HG02798 (cell line): ENCODE data around the gene UTP4.
A peak's percentile ranks its signal among the peaks of the same experiment; 100 is the strongest.

Source experiments
- ATAC-seq: cut with Tn5 transposase; IDR thresholded peaks from one replicate; pipeline ENCODE4 v1.9.1; 2021; ENCODE audit warnings: mild to moderate bottlenecking; ENCODE audit not compliant: unreplicated experiment, poor library complexity

The UTP4 gene

GRCh38 chr16:69132424-69133252 is at the start of gene UTP4, which contains the start of gene CHTF8:
Gene UTP4, plus strand, starts transcription at chr16:69132649. Its CDS starts 811 bp downstream, at chr16:69133460.
Gene CHTF8, minus strand, starts transcription at chr16:69132588. Its CDS starts 11,130 bp downstream, at chr16:69121458.
- peak; percentile 93 for ATAC-seq

DNA sequence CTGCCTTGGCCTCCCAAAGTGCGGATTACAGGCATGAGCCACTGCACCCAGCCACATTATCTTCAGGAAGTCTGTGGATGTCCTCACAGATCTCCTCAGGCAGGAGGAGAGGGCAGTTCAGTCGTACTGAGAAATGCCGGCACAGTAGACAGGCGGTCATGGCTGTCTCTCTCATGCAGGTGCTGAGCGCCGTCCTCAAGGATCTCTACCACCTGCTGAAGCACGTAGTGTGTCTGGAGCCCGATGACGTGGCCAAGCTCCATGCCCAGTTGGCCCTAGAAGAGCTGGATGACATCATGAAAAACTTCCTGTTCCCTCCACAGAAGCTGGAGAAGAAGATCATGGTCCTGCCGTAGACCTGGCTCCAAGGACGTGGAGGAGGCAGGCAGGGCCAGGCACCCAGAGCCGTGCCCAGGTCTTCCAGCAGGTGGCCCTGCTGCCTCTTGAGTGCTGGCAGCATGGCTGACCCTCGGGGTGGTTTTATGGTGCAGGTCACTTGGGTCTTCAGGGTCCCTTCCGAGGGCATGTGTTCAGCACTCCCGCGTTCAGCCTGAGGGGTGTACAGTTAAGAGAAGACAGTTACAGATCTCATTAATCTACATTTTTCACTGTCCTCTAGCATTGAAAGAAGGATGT is 49.0 kb upstream of the UTP4 start:
- no peak for ATAC-seq

GRCh38 chr16:69084289-69084688 is 48.2 kb upstream of the UTP4 start:
- no peak for ATAC-seq

GRCh38 chr16:69085032-69085695 is 47.3 kb upstream of the UTP4 start:
- no peak for ATAC-seq

- no peak for ATAC-seq
These were observed 45.3 kb upstream of the UTP4 start for GRCh38 chr16:69087161-69087581.

DNA sequence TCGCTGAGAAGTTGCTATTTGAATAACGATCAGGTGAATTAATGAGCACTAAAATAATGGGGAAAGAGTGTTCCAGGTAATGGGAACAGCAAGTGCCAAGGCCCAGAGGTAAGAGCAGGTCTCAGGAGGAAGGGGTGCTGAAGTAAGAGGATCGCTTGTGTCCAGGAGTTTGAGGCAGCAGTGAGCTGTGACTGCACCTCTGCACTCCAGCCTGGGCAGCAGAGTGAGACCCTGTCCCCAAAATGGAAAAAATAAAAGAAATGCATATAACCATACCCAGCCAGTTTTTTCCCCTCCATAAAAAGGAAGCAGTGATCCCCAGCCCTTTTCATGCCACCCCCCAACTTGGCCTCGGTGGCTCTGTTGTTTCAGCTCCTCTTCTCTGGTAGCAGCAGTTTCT is 43.8 kb upstream of the UTP4 start:
- no peak for ATAC-seq

DNA sequence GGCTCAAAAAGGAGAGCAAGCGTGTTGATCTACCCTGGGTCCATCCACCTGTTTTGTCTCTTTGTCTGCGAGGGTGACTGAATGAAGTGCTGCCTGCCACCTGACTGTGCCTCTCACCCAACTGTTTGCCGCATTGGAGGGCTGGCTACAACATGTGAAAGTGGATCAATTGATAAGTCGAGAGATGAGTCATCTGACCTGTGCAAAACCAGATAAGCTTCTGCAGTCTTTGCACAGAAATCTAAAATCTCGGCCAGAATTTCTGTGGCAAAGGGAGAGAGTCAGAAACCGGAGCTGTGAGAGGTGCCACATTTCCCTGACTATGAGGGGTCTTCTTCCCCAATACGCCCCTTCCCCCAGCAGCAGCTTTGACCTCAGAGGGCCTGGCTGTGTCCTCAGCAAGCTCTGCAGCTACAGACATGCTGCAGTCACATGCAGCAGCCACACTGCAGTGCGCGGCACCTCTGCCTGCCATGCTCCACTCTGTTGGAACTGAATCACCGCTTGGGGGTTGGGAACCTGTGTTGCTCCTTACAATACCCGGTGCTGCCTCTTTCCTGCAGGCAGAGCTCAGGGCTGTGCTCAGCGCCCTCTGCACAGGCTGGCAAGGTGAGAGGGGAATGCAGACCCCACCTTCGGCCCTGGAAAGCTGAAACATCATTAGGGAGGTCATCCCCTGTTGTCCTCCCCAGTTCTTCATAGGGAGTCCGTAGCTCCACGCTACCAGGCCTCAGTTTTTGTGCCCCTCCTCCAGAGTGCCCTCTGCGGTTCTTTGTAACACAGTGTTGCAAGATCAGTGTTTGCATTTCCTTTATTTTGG is 43.1 kb upstream of the UTP4 start:
- ATAC-seq = no peak

DNA sequence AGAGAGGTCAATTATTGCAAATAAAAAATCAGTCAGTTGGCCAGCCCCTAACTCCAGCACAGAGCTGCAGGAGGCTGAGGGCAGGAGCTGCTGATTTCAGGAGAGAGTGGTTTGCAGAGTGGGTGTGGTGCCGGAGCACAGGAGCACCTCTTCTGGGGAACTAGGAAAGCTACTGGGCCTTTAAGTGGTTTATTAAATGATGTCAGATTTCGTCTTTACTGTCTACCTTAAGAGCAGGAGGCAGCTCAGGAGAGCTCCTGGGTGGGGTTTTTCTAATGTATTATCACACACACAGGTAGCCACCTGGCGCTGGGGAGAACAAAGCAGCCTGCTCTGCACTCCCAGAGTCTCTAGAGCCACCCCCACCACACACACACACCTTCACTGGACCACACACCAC is 38.5 kb upstream of the UTP4 start:
- no peak for ATAC-seq

DNA sequence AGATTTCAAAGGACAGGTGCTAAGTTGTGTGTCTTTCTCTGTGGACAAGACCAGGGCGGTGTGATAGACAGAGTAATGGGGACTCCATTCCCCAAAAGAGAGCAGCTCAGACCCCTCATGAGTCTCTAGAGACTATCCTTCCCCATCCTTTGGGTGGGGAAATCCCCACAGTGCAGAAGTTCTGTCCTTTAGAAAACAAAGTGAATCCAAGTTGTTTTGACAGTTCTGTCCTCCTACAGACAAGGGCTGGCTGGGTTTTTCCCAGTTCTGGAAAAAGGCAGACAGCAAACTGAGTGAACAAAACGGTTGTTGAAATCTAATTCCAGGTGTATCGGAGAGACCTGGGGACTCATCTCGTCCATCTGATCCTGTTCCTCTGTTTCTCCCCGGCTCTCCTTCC is 37.9 kb upstream of the UTP4 start:
- ATAC-seq = no peak

- ATAC-seq = no peak
These were observed 37.3 kb upstream of the UTP4 start for GRCh38 chr16:69095193-69095592.

DNA sequence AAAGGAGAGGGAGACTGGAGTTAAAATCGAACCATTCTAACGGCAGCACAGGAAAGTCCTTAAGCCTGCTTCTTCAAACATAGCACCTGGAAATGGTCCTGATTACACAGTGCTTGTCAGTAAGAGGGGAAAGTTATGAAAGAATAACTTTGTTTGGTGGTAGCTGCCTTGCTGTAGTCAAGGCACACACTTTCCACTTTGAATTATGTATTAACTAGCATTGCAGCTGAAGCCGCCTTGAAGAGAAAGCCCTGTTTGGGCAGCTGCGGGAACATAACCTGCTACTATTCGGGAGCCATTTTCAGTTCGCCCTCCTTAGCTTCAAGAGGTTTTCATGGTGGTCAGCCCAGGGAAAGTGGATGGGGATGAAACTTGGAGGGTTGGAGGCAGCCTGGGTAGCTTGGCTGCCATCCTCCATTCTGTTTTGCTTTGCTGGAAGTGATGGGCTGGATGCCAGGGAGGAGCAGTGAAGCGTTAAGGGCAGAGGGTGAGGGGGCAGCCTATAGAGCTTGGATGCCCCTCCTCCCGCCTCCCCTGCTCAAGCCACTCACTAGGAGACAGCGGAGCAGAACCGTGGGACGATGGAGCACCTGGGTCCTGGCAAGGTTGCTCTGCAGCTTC is 32.3 kb upstream of the UTP4 start:
- no peak for ATAC-seq

DNA sequence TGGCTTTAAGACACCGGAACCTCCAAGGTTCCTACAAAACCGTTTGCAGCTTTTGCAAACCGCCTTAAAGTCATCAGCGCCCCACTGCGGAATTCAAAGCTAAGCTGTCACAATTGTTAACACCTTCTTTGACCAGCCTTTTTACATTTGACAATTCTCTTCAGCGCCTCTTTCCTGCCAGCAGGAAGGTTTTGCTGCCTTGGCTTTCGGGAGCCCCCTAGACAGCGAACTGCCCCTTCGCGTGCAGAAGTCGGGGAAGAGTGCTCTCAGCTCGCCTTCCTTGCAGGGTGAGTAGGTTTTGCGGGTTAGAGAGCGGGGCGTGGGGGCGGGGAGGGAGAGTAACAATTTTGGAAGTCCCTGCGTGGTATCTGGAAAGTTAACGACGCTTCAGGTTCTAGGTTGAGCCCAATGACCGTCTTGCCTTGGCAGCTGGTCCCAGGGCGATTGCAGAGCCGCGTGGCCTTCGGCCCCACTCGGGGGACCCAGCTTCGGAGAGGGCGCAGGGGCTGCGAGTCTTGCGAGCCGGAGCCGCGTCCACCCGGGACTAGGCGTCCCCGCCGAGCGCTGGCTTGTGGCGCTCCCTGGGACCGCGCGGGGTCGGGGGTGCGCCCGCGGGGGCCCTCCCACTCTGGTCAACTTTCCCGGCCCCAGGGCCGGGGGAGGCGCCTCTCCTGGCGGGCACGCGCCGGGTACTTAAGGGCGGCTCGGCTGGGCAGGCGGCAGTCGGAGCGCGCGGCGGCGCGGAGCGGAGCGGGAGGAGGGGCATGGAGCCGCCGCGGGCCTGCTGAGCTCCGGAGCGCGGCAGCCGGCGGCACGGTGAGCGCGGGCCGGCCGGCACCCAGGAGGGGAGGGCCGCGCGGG is 26.7 kb upstream of the UTP4 start, which contains the start of gene HAS3:
HAS3 (plus strand) TSS at position 153 of the 861 bp plus-strand sequence. CDS start 3,743 bp downstream, outside the sequence.
- no peak for ATAC-seq

DNA sequence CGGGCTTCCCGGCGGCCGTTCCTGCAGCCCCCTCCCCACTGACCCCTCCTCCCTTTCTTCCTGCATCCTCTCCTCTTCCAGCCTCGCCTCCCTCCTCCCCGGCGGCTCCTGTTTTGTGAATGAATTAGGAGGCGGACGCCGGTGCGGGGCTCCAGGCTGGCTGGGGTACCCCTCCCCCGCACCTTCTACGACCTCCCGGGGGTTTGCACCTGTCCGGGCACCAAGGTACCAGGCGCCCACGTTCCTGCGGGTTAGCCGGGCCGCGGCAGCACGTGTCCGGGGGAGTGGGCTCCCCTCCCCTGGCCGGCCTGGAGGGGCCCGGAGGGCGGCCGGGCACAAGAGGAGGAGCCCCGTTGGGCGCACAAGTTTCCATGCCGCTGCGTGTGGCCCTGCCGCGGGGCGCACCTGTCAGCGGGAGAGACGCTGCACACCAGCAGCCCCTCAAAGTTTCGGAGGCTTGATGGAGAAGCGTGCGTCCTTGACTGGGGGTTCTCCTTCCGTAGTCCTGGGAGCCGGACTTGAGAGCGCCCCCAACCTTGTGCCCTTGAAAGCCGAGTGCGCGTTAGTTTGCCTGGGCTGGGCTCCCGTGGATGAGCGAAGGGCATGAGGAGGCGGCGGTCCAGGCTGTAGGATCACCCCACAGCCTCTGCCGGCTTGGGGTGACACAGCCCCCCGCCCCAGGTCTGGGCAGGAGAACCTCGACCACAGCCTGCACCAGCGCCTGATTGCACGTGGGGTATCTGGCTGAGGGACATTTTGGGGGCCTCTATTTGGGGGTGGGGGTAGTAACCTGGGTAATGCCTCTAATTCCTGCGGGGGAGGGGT is 25.7 kb upstream of the UTP4 start:
- no peak for ATAC-seq

DNA sequence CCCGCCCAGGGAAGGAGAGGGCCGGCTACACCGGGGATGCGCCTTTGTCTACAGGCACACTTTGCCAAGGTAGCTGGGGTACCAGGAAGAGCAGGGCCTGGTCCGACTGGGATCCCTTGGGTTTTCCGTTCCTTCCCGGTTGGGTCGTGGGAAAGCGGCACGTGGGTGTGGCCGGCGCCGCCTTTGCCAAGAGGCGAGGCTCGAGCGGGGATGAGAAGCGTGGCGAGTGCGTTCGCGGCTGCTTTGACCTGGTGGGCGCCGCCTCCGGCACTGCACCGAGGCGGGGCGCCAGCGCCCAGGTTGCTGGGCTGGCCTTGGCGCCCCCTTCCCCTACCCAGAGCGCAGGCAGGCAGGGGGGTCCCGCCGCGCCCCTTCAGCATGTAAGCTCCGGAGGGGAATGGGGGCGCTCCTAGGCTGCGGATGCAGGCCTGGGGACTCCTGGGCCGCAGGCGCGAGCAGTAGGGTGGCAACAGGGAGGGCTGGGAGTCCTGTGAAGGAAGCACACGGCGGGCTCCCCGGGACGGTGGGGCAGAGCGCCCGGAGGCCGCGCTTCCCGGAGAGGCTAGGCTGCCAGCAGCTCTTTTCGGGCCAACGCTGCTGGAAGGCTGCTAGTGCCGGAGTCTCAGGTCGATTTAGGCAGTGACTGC is 25.0 kb upstream of the UTP4 start:
- ATAC-seq = no peak

DNA sequence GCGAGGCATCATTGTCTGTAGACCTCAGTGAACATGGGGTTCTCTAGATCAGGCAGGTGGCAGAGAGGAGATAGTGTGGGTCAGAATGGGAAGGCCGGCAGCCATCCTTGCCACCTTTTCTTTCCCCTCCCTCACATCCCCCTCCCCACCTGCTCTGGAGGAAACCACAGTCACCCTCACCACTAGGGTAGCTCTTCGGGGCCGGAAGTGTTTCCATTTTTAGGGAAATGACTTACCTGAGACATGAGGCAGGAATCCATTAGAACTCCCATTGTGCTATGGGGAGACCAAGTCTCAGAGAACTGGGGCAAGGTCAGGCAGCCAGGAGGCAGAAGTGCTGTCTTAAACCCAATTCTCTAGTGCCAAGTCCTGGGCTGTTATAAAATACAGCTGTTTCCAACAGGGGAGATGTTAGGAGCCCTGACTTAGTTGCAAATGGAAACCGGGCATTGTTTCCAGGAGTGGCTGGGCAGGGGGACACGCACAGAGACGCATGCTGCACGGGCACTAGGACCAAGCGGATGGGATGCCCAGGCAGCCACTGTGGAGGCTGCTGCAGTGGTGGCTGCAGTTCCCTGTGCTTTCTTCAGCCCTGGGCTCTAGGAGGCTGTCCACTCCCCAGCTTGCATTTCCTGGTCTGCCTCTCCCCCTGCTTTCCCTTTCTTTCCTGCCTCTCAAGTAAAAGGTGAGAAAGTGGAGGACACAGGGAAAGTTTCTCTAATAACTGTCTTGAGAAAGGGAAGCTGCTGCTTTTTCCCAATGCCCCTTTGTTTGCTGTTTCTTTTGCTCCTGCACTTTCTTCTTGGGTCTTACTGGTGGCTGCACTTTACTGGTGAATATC is 24.2 kb upstream of the UTP4 start:
- ATAC-seq = no peak

GRCh38 chr16:69108905-69109252 is 23.6 kb upstream of the UTP4 start:
- ATAC-seq = no peak
